HepG2 (cell line): ENCODE measurements around the gene CACNA2D1.

Source experiments
- CTCF ChIP-seq: sonication (generic); formaldehyde crosslinking; IDR thresholded peaks from 2 replicates; pipeline ENCODE4 v1.5.0; 2020; ENCODE audit warnings: mild to moderate bottlenecking, missing genetic modification reagents, moderate library complexity
- EZH2 ChIP-seq: conservative IDR thresholded peaks from 2 replicates; pipeline ENCODE4 v1.6.1; 2012; ENCODE audit warnings: mild to moderate bottlenecking, low read depth, low read length, moderate library complexity
- MLX ChIP-seq: IDR thresholded peaks from 2 replicates; pipeline ENCODE4 v1.6.1; 2016
- MTA1 ChIP-seq: sonication (generic); formaldehyde crosslinking; IDR thresholded peaks from 2 replicates; pipeline ENCODE4 v1.4.0; 2020; ENCODE audit warnings: missing genetic modification reagents, mild to moderate bottlenecking, borderline replicate concordance
- MYC ChIP-seq: sonication (generic); formaldehyde crosslinking; IDR thresholded peaks from 2 replicates; pipeline ENCODE4 v1.9.0; 2021; ENCODE audit warnings: missing genetic modification reagents, borderline replicate concordance
- TBX2 ChIP-seq: sonication (generic); formaldehyde crosslinking; IDR thresholded peaks from 2 replicates; pipeline ENCODE4 v1.5.0; 2020; ENCODE audit warnings: missing genetic modification reagents, mild to moderate bottlenecking, borderline replicate concordance
- TCF7 ChIP-seq: sonication (generic); IDR thresholded peaks from 2 replicates; pipeline ENCODE4 v1.6.1; 2016; ENCODE audit warnings: antibody characterized with exemption, low read depth
- TCF7L2 ChIP-seq: IDR thresholded peaks from 2 replicates; pipeline ENCODE4 v1.6.1; 2011; ENCODE audit warnings: mild to moderate bottlenecking, low read depth, low read length, moderate library complexity
- THAP8 ChIP-seq: sonication (generic); formaldehyde crosslinking; IDR thresholded peaks from 2 replicates; pipeline ENCODE4 v1.5.1; 2020; ENCODE audit warnings: missing genetic modification reagents, mild to moderate bottlenecking, borderline replicate concordance
- TRAFD1 ChIP-seq: sonication (generic); formaldehyde crosslinking; IDR thresholded peaks from 2 replicates; pipeline ENCODE4 v1.5.1; 2020; ENCODE audit warnings: missing genetic modification reagents, mild to moderate bottlenecking, borderline replicate concordance
- ZNF317 ChIP-seq: sonication (generic); formaldehyde crosslinking; IDR thresholded peaks from 2 replicates; pipeline ENCODE4 v1.5.0; 2020; ENCODE audit warnings: mild to moderate bottlenecking, missing genetic modification reagents
- ZNF670 ChIP-seq: sonication (generic); formaldehyde crosslinking; IDR thresholded peaks from 2 replicates; pipeline ENCODE4 v1.8.0; 2022; ENCODE audit warnings: mild to moderate bottlenecking, missing genetic modification reagents, borderline replicate concordance
- ZNF746 ChIP-seq: sonication (generic); formaldehyde crosslinking; IDR thresholded peaks from 2 replicates; pipeline ENCODE4 v1.8.0; 2022; ENCODE audit warnings: mild to moderate bottlenecking, missing genetic modification reagents

GRCh38 chr7:82373926-82374635 lies 69.5 kb downstream of the CACNA2D1 start:
- no peak for TF ChIP-seq ZNF670
- TF ChIP-seq TCF7, result no peak
- no peak for TF ChIP-seq ZNF746 (CRISPR knock-in tag)
- TF ChIP-seq TCF7L2, result no peak
- TF ChIP-seq MYC (CRISPR knock-in tag), result no peak
- TF ChIP-seq TBX2 (CRISPR knock-in tag), result no peak
- TF ChIP-seq EZH2, result no peak
- TF ChIP-seq TRAFD1 (CRISPR knock-in tag), result no peak
- no peak for TF ChIP-seq THAP8
- TF ChIP-seq MTA1 (CRISPR knock-in tag), result no peak
- no peak for TF ChIP-seq MLX (CRISPR knock-in tag)
- TF ChIP-seq CTCF (CRISPR knock-in tag), result no peak
- TF ChIP-seq ZNF317 (CRISPR knock-in tag), result no peak
